SK-N-SH (cell line): ENCODE data around the gene ALS2CL. TPM values are rescaled to one million over a fixed set of nuclear protein-coding genes. Genes with fewer than 3 reads are reported as not detected.

ENCODE experiments used
- CTCF ChIA-PET: fragments of 300-600, 350-600 bp; formaldehyde crosslinking; extraction: SDS; loops from one replicate; lab custom pipeline; 2021; lab: Yijun Ruan, JAX
- POLR2A ChIA-PET: fragments of 350-600 bp; sonication (Branson Sonifier 250); formaldehyde crosslinking; extraction: SDS; loops from one replicate; lab custom pipeline; 2020; ENCODE audit warnings: antibody characterized with exemption, inconsistent platforms; lab: Yijun Ruan, JAX
- DNase-seq: peaks from one replicate; pipeline ENCODE4 v3.0.0; 2012
- H2AFZ ChIP-seq: fragments of 200-600 bp; sonication (generic); 2 replicates; pipeline ENCODE4 v1.8.1; 2016; ENCODE audit warnings: antibody characterized with exemption, mild to moderate bottlenecking, low read depth
- H3F3A ChIP-seq: fragments of 200-600 bp; sonication (generic); replicated peaks from 2 replicates; pipeline ENCODE3; 2016; ENCODE audit warnings: antibody characterized with exemption, mild to moderate bottlenecking; ENCODE audit not compliant: insufficient read depth
- H3K27ac ChIP-seq, 2 experiments: fragments of 200-500 bp in 1 of 2; fragments of 200-600 bp in 1 of 2; sonication (Bioruptor generic) in 1 of 2; sonication (generic), shearing (Covaris generic) in 1 of 2; 2 replicates each; pipeline versions ENCODE4 v1.5.1 to v1.6.1; 2014 to 2016; ENCODE audit warnings: low read depth in 2 of 2, inconsistent platforms in 1 of 2, low read length in 1 of 2, mild to moderate bottlenecking in 1 of 2, mixed read lengths in 1 of 2
- H3K27me3 ChIP-seq: fragments of 200-600 bp; sonication (generic), shearing (Covaris generic); 2 replicates; pipeline ENCODE4 v1.6.1; 2016; ENCODE audit warnings: mixed run types; ENCODE audit not compliant: insufficient read depth
- H3K36me3 ChIP-seq, 2 experiments: fragments of 200-500 bp in 1 of 2; fragments of 200-600 bp in 1 of 2; sonication (Bioruptor generic) in 1 of 2; sonication (generic) in 1 of 2; replicated peaks in 1 of 2; 2 replicates each; pipeline versions ENCODE3 to v1.5.1; 2014 to 2016; ENCODE audit warnings: low read length in 1 of 2, mild to moderate bottlenecking in 1 of 2; ENCODE audit not compliant: insufficient read depth in 2 of 2, control insufficient read depth in 1 of 2
- H3K4me1 ChIP-seq, 2 experiments: fragments of 200-500 bp in 1 of 2; fragments of 200-600 bp in 1 of 2; sonication (Bioruptor generic) in 1 of 2; sonication (generic), shearing (Covaris generic) in 1 of 2; 2 replicates each; pipeline versions ENCODE4 v1.5.1 to v1.6.1; 2014 to 2016; ENCODE audit warnings: low read depth in 1 of 2, low read length in 1 of 2, mixed run types in 1 of 2; ENCODE audit not compliant: insufficient read depth in 2 of 2, control insufficient read depth in 1 of 2
- H3K4me2 ChIP-seq: fragments of 200-600 bp; sonication (generic), shearing (Covaris generic); 2 replicates; pipeline ENCODE4 v1.6.1; 2017; ENCODE audit warnings: mixed run types
- H3K4me3 ChIP-seq, 2 experiments: fragments of 200-500 bp in 1 of 2; fragments of 200-600 bp in 1 of 2; sonication (Bioruptor generic) in 1 of 2; sonication (generic), shearing (Covaris generic) in 1 of 2; 2 replicates each; pipeline versions ENCODE4 v1.5.1 to v1.8.1; 2014 to 2016; ENCODE audit warnings: low read depth in 2 of 2, inconsistent platforms in 1 of 2, low read length in 1 of 2, mild to moderate bottlenecking in 1 of 2, mixed read lengths in 1 of 2, moderate library complexity in 1 of 2
- H3K79me2 ChIP-seq: fragments of 200-600 bp; sonication (generic); 2 replicates; pipeline ENCODE4 v1.8.1; 2017; ENCODE audit warnings: mild to moderate bottlenecking; ENCODE audit not compliant: insufficient read depth
- H3K9ac ChIP-seq: fragments of 200-600 bp; sonication (generic); 2 replicates; pipeline ENCODE4 v1.6.1; 2017; ENCODE audit warnings: mixed run types
- H3K9me2 ChIP-seq: fragments of 200-600 bp; sonication (generic); 2 replicates; pipeline ENCODE4 v1.6.1; 2017; ENCODE audit warnings: mixed run types
- H3K9me3 ChIP-seq: fragments of 200-600 bp; sonication (generic); 2 replicates; pipeline ENCODE4 v1.6.1; 2017; ENCODE audit warnings: mixed run types, mild to moderate bottlenecking, moderate library complexity
- H4K20me1 ChIP-seq: fragments of 200-600 bp; sonication (generic); 2 replicates; pipeline ENCODE4 v1.6.1; 2017; ENCODE audit warnings: mild to moderate bottlenecking, mixed run types; ENCODE audit not compliant: insufficient read depth
- FOXM1 ChIP-seq: IDR thresholded peaks from 2 replicates; pipeline ENCODE4 v1.4.0; 2012; ENCODE audit warnings: low read depth, mild to moderate bottlenecking
- MEF2A ChIP-seq: IDR thresholded peaks from 2 replicates; pipeline ENCODE4 v1.4.0; 2012; ENCODE audit warnings: low read depth, borderline replicate concordance
- RCOR1 ChIP-seq: fragments of 150-350 bp; IDR thresholded peaks from 2 replicates; pipeline ENCODE4 v1.6.1; 2017; ENCODE audit warnings: antibody characterized with exemption, low read length
- SMC3 ChIP-seq: IDR thresholded peaks from 2 replicates; pipeline ENCODE4 v1.6.1; 2012; ENCODE audit warnings: low read depth, low read length, improper control_type of control experiment
- YY1 ChIP-seq: IDR thresholded peaks from 2 replicates; pipeline ENCODE4 v1.4.0; 2012; ENCODE audit warnings: low read depth, mild to moderate bottlenecking
- WGBS: methylation state at CpG from one replicate; pipeline ENCODE4 v1.1.6; 2017; ENCODE audit warnings: low lambda C conversion rate; 5-methylcytosine and 5-hydroxymethylcytosine counted together
- polyA plus RNA-seq, 3 experiments: library from polyadenylated mRNA; depleted of rRNA; stranded (reverse); fragments of >200 nt; gene quantifications; 2 replicates each; pipeline ENCODE4 v1.2.3, GENCODE V29; 2012
- TF ChIP-seq, protein P1 (sequence below): IDR thresholded peaks from 2 replicates; pipeline ENCODE4 v1.6.1; 2012; ENCODE audit warnings: mild to moderate bottlenecking, low read depth, low read length, moderate library complexity
- TF ChIP-seq, protein P2 (sequence below): IDR thresholded peaks from 2 replicates; pipeline ENCODE4 v1.4.0; 2012; ENCODE audit warnings: low read depth, borderline replicate concordance

The ALS2CL gene
- polyA plus RNA-seq, 1 of the 3 experiments (the other 2 are of a cell fraction), result 0.18 TPM

DNA sequence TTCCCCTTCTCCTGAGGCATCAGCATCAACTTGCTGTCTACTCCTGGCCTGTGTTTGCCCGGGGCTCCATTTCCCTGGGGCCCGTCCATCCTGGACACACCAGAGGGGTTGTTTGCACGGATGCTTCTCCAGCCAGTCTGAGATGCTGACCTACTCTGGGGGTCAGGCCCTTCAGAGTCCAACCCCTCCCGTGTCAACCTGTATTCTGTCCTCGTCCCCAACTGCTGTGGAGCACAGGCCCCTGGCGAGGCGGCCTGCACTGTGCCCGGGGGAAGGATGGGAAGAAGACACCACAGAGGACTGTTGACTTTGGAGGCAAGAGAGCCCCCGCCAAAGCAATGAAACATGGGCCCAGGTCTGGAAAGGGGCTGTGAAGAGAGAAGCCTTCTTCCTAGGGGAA lies 25.8 kb downstream of the ALS2CL start (continued):
- TF ChIP-seq, protein P1, sequence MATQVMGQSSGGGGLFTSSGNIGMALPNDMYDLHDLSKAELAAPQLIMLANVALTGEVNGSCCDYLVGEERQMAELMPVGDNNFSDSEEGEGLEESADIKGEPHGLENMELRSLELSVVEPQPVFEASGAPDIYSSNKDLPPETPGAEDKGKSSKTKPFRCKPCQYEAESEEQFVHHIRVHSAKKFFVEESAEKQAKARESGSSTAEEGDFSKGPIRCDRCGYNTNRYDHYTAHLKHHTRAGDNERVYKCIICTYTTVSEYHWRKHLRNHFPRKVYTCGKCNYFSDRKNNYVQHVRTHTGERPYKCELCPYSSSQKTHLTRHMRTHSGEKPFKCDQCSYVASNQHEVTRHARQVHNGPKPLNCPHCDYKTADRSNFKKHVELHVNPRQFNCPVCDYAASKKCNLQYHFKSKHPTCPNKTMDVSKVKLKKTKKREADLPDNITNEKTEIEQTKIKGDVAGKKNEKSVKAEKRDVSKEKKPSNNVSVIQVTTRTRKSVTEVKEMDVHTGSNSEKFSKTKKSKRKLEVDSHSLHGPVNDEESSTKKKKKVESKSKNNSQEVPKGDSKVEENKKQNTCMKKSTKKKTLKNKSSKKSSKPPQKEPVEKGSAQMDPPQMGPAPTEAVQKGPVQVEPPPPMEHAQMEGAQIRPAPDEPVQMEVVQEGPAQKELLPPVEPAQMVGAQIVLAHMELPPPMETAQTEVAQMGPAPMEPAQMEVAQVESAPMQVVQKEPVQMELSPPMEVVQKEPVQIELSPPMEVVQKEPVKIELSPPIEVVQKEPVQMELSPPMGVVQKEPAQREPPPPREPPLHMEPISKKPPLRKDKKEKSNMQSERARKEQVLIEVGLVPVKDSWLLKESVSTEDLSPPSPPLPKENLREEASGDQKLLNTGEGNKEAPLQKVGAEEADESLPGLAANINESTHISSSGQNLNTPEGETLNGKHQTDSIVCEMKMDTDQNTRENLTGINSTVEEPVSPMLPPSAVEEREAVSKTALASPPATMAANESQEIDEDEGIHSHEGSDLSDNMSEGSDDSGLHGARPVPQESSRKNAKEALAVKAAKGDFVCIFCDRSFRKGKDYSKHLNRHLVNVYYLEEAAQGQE, result no peak

DNA sequence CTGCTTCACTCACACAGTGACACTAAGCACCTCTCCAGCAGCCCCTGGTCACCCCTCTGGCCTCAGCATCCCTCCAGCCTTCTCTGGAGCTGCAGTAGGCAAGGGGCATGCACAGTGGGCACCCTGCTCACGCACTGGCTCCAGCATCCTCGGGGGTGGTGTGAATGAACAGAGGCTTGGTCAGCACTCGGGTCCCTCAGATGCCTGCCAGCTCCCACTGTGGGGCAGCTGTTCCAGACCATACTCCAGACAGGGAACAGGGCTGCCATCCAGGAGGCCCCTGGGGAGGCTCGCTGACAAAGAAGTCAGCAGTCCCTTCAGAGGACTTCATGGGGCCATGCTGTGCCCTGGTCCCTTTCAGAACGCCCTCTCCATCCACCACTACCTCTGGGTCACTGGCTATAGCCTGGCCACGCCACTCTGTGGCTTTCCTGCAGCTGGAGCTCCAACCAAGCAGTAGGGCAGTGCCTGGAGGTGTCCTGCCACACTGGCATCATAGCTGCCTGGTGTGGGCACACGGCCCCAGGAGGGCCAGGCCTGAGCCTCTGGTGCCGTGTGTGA lies 26.3 kb downstream of the ALS2CL start:
- 50% methylated on average over 6 of the region's 8 CpGs for WGBS
- no peak overlapping the region for H3K27ac ChIP-seq
- no peak overlapping the region for H2AFZ ChIP-seq
- H4K20me1 ChIP-seq, result no peaks in the 10 kb centered on the region
- no peaks in the 10 kb centered on the region for H3K9me2 ChIP-seq
- no peaks in the 10 kb centered on the region for H3K36me3 ChIP-seq
- peak; percentile 10 for DNase-seq
- H3K4me3 ChIP-seq, result no peak overlapping the region
- no peak for TF ChIP-seq SMC3
- TF ChIP-seq RCOR1, result no peak
- H3K27me3 ChIP-seq, result no peaks in the 10 kb centered on the region
- POLR2A ChIA-PET, result no interaction called here
- CTCF ChIA-PET, result interaction anchor here (1.2 to 5.1 kb wide), 4 partner anchors 178 to 242 kb away, joined by 4 to 54 read pairs (median 5); no protein-coding TSS in a partner anchor
- H3K9me3 ChIP-seq, result no peaks in the 10 kb centered on the region
- no peak overlapping the region for H3K9ac ChIP-seq
- H3K4me2 ChIP-seq, result no peak overlapping the region
- H3K4me1 ChIP-seq, result peaks cover 0 to 50% of the 10 kb centered on the region in 2 experiments; a peak in 1 of 4 replicates
- no peaks in the 10 kb centered on the region for H3K79me2 ChIP-seq
- no peaks in the 10 kb centered on the region for H3F3A ChIP-seq

DNA sequence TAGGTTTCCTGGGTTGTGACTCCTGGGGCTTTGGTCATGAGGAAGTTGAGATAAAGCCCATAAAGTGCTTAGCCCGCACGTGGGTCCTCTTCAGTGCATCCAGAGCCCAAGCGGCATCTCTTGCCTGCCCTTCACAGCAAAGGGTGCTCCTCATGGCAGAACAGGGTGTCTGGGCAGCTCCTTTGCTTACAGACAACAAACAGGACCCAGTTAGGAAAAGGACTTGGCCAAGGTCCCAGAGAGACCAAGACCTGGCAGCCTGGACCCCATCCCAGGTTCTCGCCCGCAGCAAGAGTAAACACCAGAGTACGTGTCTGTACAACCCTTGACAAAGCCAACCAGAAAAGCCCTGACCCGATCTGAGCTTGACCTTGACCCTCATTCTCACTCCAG lies 27.0 kb downstream of the ALS2CL start:
- Histone ChIP-seq H4K20me1 (no peaks in the 10 kb centered on the region), H3K4me1 (peaks cover 0 to 54% of the 10 kb centered on the region in 2 experiments; a peak in 1 of 4 replicates), H3K27me3 (no peaks in the 10 kb centered on the region), H3K4me2 (no peak overlapping the region), H3K79me2 (no peaks in the 10 kb centered on the region), H3K27ac (no peak overlapping the region; a peak in 1 of 4 replicates), H3K9ac (no peak overlapping the region), H3F3A (no peaks in the 10 kb centered on the region), H3K9me3 (no peaks in the 10 kb centered on the region), H2AFZ (no peak overlapping the region), H3K9me2 (no peaks in the 10 kb centered on the region), H3K4me3 (no peak overlapping the region), H3K36me3 (no peaks in the 10 kb centered on the region)
- 39% methylated on average over 4 of the region's 7 CpGs for WGBS
- POLR2A ChIA-PET, result no interaction called here
- TF ChIP-seq FOXM1 (no peak), RCOR1 (no peak), YY1 (no peak), MEF2A (no peak), SMC3 (no peak)
- TF ChIP-seq, protein P2, sequence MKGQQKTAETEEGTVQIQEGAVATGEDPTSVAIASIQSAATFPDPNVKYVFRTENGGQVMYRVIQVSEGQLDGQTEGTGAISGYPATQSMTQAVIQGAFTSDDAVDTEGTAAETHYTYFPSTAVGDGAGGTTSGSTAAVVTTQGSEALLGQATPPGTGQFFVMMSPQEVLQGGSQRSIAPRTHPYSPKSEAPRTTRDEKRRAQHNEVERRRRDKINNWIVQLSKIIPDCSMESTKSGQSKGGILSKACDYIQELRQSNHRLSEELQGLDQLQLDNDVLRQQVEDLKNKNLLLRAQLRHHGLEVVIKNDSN, result no peak
- CTCF ChIA-PET, result interaction anchor here (1.2 to 5.1 kb wide), 4 partner anchors 178 to 243 kb away, joined by 4 to 54 read pairs (median 5); no protein-coding TSS in a partner anchor
- peak; percentile 16 for DNase-seq
